Amniotic stem cell (primary cell): ENCODE measurements around the gene PTPN21.
A peak's percentile ranks its signal among the peaks of the same experiment; 100 is the strongest.

Source experiments
- DNase-seq: peaks from one replicate; lab custom pipeline; 2025; lab: John Stamatoyannopoulos, UW

PTPN21 gene

DNA sequence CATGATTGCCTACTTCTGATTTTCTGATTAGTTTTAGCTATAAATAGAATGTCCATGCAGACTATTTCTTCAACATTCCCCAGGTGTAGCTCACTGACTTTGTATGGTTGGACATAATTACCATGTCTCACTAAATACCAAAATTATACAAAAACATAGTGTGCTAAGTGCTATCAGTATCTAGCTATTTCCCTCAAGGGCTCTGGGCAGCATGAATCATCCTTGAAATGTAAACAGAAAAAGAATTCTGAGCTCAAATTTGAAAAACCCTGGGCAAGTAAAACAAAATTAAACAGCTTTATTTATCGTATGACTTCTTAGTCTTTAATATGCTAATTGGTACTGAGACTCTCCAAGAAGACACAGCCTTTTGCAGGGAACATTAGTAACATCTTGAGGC is 86.4 kb downstream of the PTPN21 start:
- DNase-seq: peak; percentile 51

DNA sequence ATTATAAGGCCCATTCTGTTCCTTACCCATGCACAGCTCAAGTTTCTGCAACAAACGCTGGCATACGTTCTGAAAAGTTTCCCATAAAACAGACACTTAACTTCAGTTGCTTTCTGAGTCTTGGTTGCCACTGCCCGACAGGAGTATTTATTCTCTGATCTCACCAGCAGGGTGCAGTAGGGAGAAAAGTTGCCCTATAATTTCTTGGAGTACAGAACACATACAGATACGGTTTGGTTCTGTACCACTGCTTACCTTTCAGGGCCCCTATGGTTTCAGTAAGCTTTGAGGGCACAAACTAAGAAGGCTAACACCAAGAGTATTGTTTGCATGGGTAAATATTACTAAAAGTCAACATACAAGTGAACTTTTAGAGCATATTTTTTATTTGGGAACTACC is 91.5 kb downstream of the PTPN21 start:
- DNase-seq: no peak

GRCh38 chr14:88454886-88455285 is 99.9 kb downstream of the PTPN21 start:
- DNase-seq: no peak

DNA sequence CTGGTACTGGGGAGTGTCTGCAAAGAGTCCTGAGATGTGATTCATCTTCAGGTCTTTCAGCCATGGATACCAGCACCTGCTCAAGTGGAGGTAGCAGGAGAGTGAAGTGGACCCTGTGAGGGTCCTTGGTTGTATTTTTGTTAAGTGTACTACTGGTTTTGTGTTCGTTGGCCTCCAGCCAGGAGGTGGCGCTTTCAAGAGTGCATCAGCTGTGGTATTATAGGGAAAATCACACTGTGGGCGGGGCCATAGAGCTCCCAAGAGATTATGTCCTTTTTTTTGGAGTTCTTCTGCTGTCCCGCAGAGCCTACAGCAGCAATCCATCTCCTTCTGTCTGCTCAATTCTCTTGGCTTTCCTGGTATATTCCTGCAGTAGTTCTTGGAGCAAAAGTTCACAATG is 102.6 kb downstream of the PTPN21 start:
- no peak for DNase-seq

GRCh38 chr14:88439088-88439487 is 115.7 kb downstream of the PTPN21 start:
- no peak for DNase-seq

- DNase-seq: no peak
Measured at GRCh38 chr14:88437658-88438057, 117.1 kb downstream of the PTPN21 start.

DNA sequence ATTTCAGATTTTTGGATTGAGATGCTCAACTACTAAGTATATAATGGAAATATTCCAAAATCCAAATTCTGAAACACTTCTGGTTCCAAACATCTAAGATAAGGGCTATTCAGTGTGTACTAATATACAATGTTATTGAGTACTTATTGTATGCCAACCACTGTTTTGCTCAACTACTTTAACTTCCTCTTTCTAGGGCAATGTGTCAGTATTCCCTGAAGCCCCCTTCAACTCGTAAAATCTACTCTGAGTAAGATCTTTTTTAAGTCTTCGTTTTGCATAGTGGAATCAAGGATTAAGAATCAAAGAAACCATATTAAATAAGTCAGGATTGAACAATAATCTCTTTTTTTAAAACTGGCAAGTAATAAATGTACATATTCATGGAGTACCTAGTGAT is 123.8 kb downstream of the PTPN21 start:
- DNase-seq: no peak

GRCh38 chr14:88426271-88426670 is 128.5 kb downstream of the PTPN21 start:
- DNase-seq: peak; percentile 10

GRCh38 chr14:88424573-88424972 is 130.2 kb downstream of the PTPN21 start:
- peak; percentile 3 for DNase-seq

- peak; percentile 25 for DNase-seq
Measured at GRCh38 chr14:88422919-88423650, 131.7 kb downstream of the PTPN21 start.

DNA sequence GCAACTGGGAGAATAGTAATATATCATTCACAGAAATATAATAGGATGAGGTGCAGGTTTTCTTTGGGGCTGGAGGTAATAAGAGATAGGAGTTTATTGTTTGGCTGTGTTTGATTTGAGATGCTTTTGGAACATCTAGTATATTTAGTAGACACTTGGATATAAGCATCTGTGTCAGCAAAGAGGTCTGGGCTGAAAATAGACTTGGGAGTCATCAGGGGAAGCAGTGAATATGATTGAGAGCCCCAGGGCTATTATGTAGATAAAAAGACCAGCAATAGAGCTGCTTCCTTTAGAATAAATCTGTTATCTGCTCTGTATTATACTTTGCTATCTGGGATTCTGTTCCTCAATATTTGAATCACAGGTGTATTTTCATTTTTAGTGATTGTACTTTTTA is 132.8 kb downstream of the PTPN21 start:
- DNase-seq: no peak

- no peak for DNase-seq
Measured at GRCh38 chr14:88421286-88421685, 133.5 kb downstream of the PTPN21 start.

DNA sequence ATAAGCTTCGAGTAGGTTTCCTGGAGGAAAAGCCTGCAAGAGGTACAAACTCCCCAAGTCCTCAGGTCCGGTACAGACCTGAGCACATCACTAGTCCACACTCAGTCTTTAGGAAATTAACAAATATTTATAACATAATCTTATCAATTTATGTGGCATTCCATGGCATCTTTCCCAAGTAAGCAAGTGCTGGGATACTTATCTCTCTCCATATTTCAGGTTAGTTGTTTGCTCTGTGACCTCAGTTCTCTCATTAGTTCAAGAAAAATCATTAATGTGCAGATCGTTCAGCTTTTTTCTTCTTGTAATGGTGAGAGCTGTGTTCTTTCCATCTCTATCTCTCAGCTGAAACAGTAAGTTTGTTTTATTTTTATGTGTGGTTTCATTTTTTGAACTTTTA is 134.6 kb downstream of the PTPN21 start:
- DNase-seq: no peak

DNA sequence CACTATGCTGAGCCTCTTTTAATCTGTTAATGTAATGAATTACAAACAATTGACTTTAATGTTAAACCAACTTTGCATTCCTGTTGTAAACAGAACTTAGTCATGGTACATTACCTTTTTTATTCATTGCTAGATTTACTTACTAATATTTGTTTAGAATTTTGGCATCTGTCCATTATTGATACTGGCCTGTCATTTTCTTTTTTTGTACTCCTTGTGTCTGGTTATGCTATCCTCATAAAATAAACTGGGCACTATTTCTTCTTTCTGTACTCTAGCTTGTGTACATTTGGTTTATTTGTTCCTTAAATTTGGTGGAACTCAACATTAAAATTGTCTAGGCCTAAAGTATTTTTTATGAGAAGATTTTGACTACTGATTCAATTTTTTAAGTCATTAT is 137.2 kb downstream of the PTPN21 start:
- no peak for DNase-seq
